H1 (cell line): ENCODE results near the gene MCC. TPM values are rescaled to one million over a fixed set of nuclear protein-coding genes. Genes with fewer than 3 reads are reported as not detected.

Experiments used
- CTCF ChIA-PET: fragments of 300-600 bp; sonication (Branson Sonifier 250); formaldehyde crosslinking; loops from one replicate; lab custom pipeline; 2021; ENCODE audit not compliant: partially characterized antibody; lab: Charles Lee
- POLR2A ChIA-PET: fragments of 300-600 bp; sonication (Branson Sonifier 250); formaldehyde crosslinking; loops from one replicate; lab custom pipeline; 2021; ENCODE audit warnings: inconsistent platforms; ENCODE audit not compliant: partially characterized antibody; lab: Charles Lee
- DNase-seq, 2 experiments: peaks; one replicate each; pipeline versions ENCODE4 v3.0.0 to v3.0.0-alpha.2; 2010 to 2022; ENCODE audit warnings: low spot score in 2 of 2, low read depth in 1 of 2, mixed read lengths in 1 of 2
- FAIRE-seq: peaks from 2 replicates; lab custom pipeline; 2011; peaks lifted over from hg19 to GRCh38; lab: Jason Lieb, UNC
- H2AFZ ChIP-seq: 2 replicates; pipeline ENCODE4 v1.8.1; 2012; ENCODE audit warnings: low read length, inconsistent platforms
- H2AK5ac ChIP-seq: 2 replicates; pipeline ENCODE4 v1.6.1; 2013; ENCODE audit warnings: low read depth, low read length
- H2BK120ac ChIP-seq: replicated peaks from 2 replicates; pipeline ENCODE3; 2013; ENCODE audit warnings: low read depth, low read length, inconsistent platforms
- H2BK12ac ChIP-seq: 2 replicates; pipeline ENCODE4 v1.6.1; 2013; ENCODE audit warnings: low read depth, low read length
- H2BK15ac ChIP-seq: 2 replicates; pipeline ENCODE4 v1.6.1; 2013; ENCODE audit warnings: low read length
- H2BK20ac ChIP-seq: 2 replicates; pipeline ENCODE4 v1.6.1; 2013; ENCODE audit warnings: low read length
- H2BK5ac ChIP-seq: 2 replicates; pipeline ENCODE4 v1.6.1; 2013; ENCODE audit warnings: low read depth, low read length
- H3K14ac ChIP-seq: 2 replicates; pipeline ENCODE4 v1.6.1; 2013; ENCODE audit warnings: inconsistent platforms; ENCODE audit not compliant: insufficient read length
- H3K18ac ChIP-seq: 2 replicates; pipeline ENCODE4 v1.6.1; 2013; ENCODE audit warnings: low read length; ENCODE audit errors: extremely low read depth
- H3K23ac ChIP-seq: 2 replicates; pipeline ENCODE4 v1.6.1; 2013; ENCODE audit warnings: inconsistent platforms; ENCODE audit not compliant: insufficient read length
- H3K23me2 ChIP-seq: 2 replicates; pipeline ENCODE4 v1.6.1; 2013; ENCODE audit warnings: low read depth, low read length
- H3K27ac ChIP-seq: 2 replicates; pipeline ENCODE4 v1.6.1; 2011; ENCODE audit warnings: low read depth, low read length, inconsistent platforms
- H3K27me3 ChIP-seq, 4 experiments: replicated peaks in 1 of 4; 1 replicate in 1 of 4; 2 replicates in 3 of 4; pipeline versions ENCODE4 v1.6.1 to v1.8.1; 2011 to 2013; ENCODE audit warnings: low read length in 3 of 4, mild to moderate bottlenecking in 3 of 4, inconsistent platforms in 2 of 4, mixed read lengths in 2 of 4, moderate library complexity in 1 of 4; ENCODE audit not compliant: control insufficient read depth in 3 of 4, insufficient read depth in 3 of 4; ENCODE audit errors: extremely low read depth in 1 of 4
- H3K36me3 ChIP-seq, 4 experiments: 2 replicates each; pipeline versions ENCODE4 v1.6.1 to v1.8.1; 2011 to 2013; ENCODE audit warnings: mild to moderate bottlenecking in 4 of 4, low read length in 3 of 4, moderate library complexity in 2 of 4, control low read depth in 1 of 4, inconsistent platforms in 1 of 4; ENCODE audit not compliant: insufficient read depth in 4 of 4, control insufficient read depth in 2 of 4
- H3K4ac ChIP-seq: replicated peaks from 2 replicates; pipeline ENCODE3; 2013; ENCODE audit warnings: low read length, low read depth, mixed read lengths, inconsistent platforms; ENCODE audit not compliant: insufficient read length
- H3K4me1 ChIP-seq, 4 experiments: replicated peaks in 1 of 4; 1 replicate in 1 of 4; 2 replicates in 3 of 4; pipeline versions ENCODE4 v1.6.1 to v1.8.1; 2011 to 2013; ENCODE audit warnings: low read length in 3 of 4, inconsistent platforms in 2 of 4, mixed read lengths in 1 of 4; ENCODE audit not compliant: insufficient read depth in 4 of 4, control insufficient read depth in 3 of 4
- H3K4me2 ChIP-seq, 2 experiments: 2 replicates each; pipeline versions ENCODE4 v1.6.1 to v1.8.1; 2011 to 2013; ENCODE audit warnings: low read depth in 2 of 2, low read length in 2 of 2, control low read depth in 1 of 2, inconsistent platforms in 1 of 2, mild to moderate bottlenecking in 1 of 2; ENCODE audit not compliant: insufficient read depth in 1 of 2
- H3K4me3 ChIP-seq, 4 experiments: fragments of 200-600, 300-600 bp in 1 of 4; sonication (generic), shearing (Covaris generic), sonication (Bioruptor Twin) in 1 of 4; 2 replicates each; pipeline versions ENCODE4 v1.5.1 to v1.8.1; 2011 to 2016; ENCODE audit warnings: low read length in 4 of 4, low read depth in 3 of 4, control low read depth in 2 of 4, inconsistent platforms in 2 of 4, mild to moderate bottlenecking in 2 of 4, mixed read lengths in 1 of 4, moderate library complexity in 1 of 4; ENCODE audit not compliant: insufficient read depth in 2 of 4; ENCODE audit errors: extremely low read depth in 1 of 4
- H3K56ac ChIP-seq: replicated peaks from 2 replicates; pipeline ENCODE3; 2013; ENCODE audit warnings: low read depth, mild to moderate bottlenecking, mixed read lengths, low read length, inconsistent platforms; ENCODE audit not compliant: insufficient read length
- H3K79me1 ChIP-seq: 2 replicates; pipeline ENCODE4 v1.6.1; 2013; ENCODE audit warnings: low read depth, low read length, control low read depth
- H3K79me2 ChIP-seq, 2 experiments: 2 replicates each; pipeline versions ENCODE4 v1.6.1 to v1.8.1; 2012 to 2013; ENCODE audit warnings: low read length in 2 of 2, mild to moderate bottlenecking in 2 of 2, inconsistent platforms in 1 of 2; ENCODE audit not compliant: insufficient read depth in 2 of 2, control insufficient read depth in 1 of 2
- H3K9ac ChIP-seq, 4 experiments: replicated peaks in 1 of 4; 1 replicate in 1 of 4; 2 replicates in 3 of 4; pipeline versions ENCODE4 v1.6.1 to v1.8.1; 2011 to 2013; ENCODE audit warnings: low read depth in 3 of 4, low read length in 3 of 4, control low read depth in 2 of 4, mild to moderate bottlenecking in 2 of 4, moderate library complexity in 2 of 4, inconsistent platforms in 1 of 4; ENCODE audit errors: extremely low read depth in 1 of 4
- H3K9me3 ChIP-seq, 2 experiments: 2 replicates each; pipeline versions ENCODE4 v1.6.1 to v1.8.1; 2012 to 2013; ENCODE audit warnings: mild to moderate bottlenecking in 2 of 2, moderate library complexity in 2 of 2, control low read depth in 1 of 2, inconsistent platforms in 1 of 2, low read depth in 1 of 2, low read length in 1 of 2, mixed read lengths in 1 of 2; ENCODE audit not compliant: insufficient read depth in 2 of 2
- H4K20me1 ChIP-seq, 2 experiments: replicated peaks in 1 of 2; 2 replicates each; pipeline versions ENCODE3 to v1.8.1; 2011 to 2013; ENCODE audit warnings: inconsistent platforms in 2 of 2, low read length in 2 of 2, mild to moderate bottlenecking in 1 of 2; ENCODE audit not compliant: insufficient read depth in 2 of 2, control insufficient read depth in 1 of 2
- H4K5ac ChIP-seq: 2 replicates; pipeline ENCODE4 v1.6.1; 2013; ENCODE audit warnings: low read length, low read depth, mixed read lengths, inconsistent platforms; ENCODE audit not compliant: insufficient read length
- H4K8ac ChIP-seq: 2 replicates; pipeline ENCODE4 v1.8.0; 2013; ENCODE audit warnings: mild to moderate bottlenecking, moderate library complexity, low read length, inconsistent platforms; ENCODE audit not compliant: insufficient read depth; ENCODE audit errors: extremely low read depth
- H4K91ac ChIP-seq: replicated peaks from 2 replicates; pipeline ENCODE3; 2013; ENCODE audit warnings: low read length, mixed read lengths, inconsistent platforms; ENCODE audit not compliant: insufficient read length
- CBX8 ChIP-seq: fragments of 300-800, 300-1000 bp; sonication (generic); IDR thresholded peaks from 2 replicates; pipeline ENCODE4 v1.7.1; 2016; ENCODE audit warnings: low read depth, low read length, borderline replicate concordance
- HDAC6 ChIP-seq: IDR thresholded peaks from one replicate; pipeline ENCODE4 v1.7.1; 2012; ENCODE audit warnings: low read depth, mild to moderate bottlenecking, inconsistent platforms, low read length, moderate library complexity
- KDM1A ChIP-seq: fragments of 200-600, 300-600 bp; sonication (generic); IDR thresholded peaks from 2 replicates; pipeline ENCODE4 v1.7.1; 2016; ENCODE audit warnings: mild to moderate bottlenecking, low read length, borderline replicate concordance
- POLR2A ChIP-seq, 2 experiments: IDR thresholded peaks; 1 replicate in 1 of 2; 2 replicates in 1 of 2; pipeline ENCODE4 v1.6.1; 2011; ENCODE audit warnings: low read depth in 2 of 2, low read length in 2 of 2, mild to moderate bottlenecking in 2 of 2; ENCODE audit errors: control extremely low read depth in 1 of 2
- RFX5 ChIP-seq: IDR thresholded peaks from 2 replicates; pipeline ENCODE4 v1.6.1; 2011; ENCODE audit warnings: low read depth, low read length, improper control_type of control experiment, borderline replicate concordance
- TEAD4 ChIP-seq: IDR thresholded peaks from 2 replicates; pipeline ENCODE4 v1.6.1; 2012; ENCODE audit warnings: low read depth, low read length, inconsistent platforms, mixed read lengths
- ZNF274 ChIP-seq: IDR thresholded peaks from 2 replicates; pipeline ENCODE4 v1.7.0; 2012; ENCODE audit warnings: low read length, borderline replicate concordance; ENCODE audit errors: extremely low read depth
- WGBS, 2 experiments: shearing (Covaris generic) in 1 of 2; methylation state at CpG; one replicate each; pipeline versions ENCODE4 v1.1.6 to v1.1.7; 2013 to 2015; ENCODE audit warnings: low lambda C conversion rate in 2 of 2, mixed read lengths in 2 of 2, inconsistent platforms in 1 of 2, low coverage in 1 of 2, missing lambda C conversion rate in 1 of 2; ENCODE audit not compliant: insufficient replicate concordance in 2 of 2, insufficient coverage in 1 of 2, insufficient read length in 1 of 2; ENCODE audit errors: extremely low coverage in 1 of 2, missing lambda C conversion rate in 1 of 2; 5-methylcytosine and 5-hydroxymethylcytosine counted together
- polyA plus RNA-seq, 7 experiments: library from polyadenylated mRNA; depleted of rRNA in 3 of 7; stranded (reverse) in 5 of 7; unstranded in 2 of 7; fragments of >200 nt in 5 of 7; fragments of 200-250 nt in 2 of 7; gene quantifications; 1 replicate in 5 of 7; 2 replicates in 1 of 7; 4 replicates in 1 of 7; pipeline versions ENCODE4 v1.2.1 to v1.2.3, GENCODE V29; 2011 to 2013; ENCODE audit warnings: missing spikeins in 2 of 7, mixed read lengths in 2 of 7
- total RNA-seq: library from RNA; stranded (reverse); fragmentation: NEBNext Ultra II Directional; extraction: Animal tissue kit (Norgen Biotek cat#: 25700); gene quantifications from 2 replicates; pipeline ENCODE4 v1.2.1, GENCODE V29; 2021
- TF ChIP-seq, protein P1 (sequence below): IDR thresholded peaks from 2 replicates; pipeline ENCODE4 v1.6.1; 2011; ENCODE audit warnings: low read length, improper control_type of control experiment
- TF ChIP-seq, protein P2 (sequence below): IDR thresholded peaks from 2 replicates; pipeline ENCODE4 v1.6.1; 2012; ENCODE audit warnings: inconsistent platforms

Gene MCC
- total and polyA plus RNA-seq, 2 of the 8 experiments (the other 6 are each of a cell fraction or from before 2014, with no cell fraction given) = 2.6 to 18.3 TPM

DNA sequence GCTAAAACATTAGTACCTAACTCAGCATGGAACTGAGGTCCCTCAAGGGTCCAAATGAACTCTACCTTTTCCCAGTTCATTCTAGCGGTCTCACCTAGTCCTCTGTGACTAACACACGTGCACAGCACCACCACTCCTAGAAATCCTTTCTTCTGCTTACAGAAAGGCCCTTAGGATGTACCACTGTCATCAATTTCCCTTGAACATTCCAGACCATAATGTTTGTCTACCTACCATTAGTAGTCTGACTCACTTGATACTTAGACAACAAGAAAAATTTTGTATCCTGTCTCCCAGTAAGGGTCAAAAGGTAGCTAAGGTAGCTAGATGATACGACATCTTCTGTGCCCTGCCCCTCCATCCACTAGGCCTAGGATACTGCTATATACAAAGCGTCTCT is 220.0 kb downstream of the MCC start:
- peaks cover 2 to 32% (median 23%) of the 10 kb centered on the region in 4 experiments; a peak in 5 of 7 replicates for H3K4me1 ChIP-seq
- WGBS, 2 experiments = 95% methylated on average over 4 of the region's 4 CpGs; no CpG with 5 or more reads in 1 of the 2 experiments
- H2BK5ac ChIP-seq = no peak overlapping the region
- no peak overlapping the region for H3K4me3 ChIP-seq
- H3K27me3 ChIP-seq = no peaks in the 10 kb centered on the region; a peak in 1 of 7 replicates
- no peak overlapping the region for H4K91ac ChIP-seq
- no peaks in the 10 kb centered on the region; the same call in 1 of the 2 replicates for H3K79me1 ChIP-seq
- H3K23me2 ChIP-seq = no peaks in the 10 kb centered on the region
- no peak for TF ChIP-seq KDM1A
- TF ChIP-seq, protein P1, sequence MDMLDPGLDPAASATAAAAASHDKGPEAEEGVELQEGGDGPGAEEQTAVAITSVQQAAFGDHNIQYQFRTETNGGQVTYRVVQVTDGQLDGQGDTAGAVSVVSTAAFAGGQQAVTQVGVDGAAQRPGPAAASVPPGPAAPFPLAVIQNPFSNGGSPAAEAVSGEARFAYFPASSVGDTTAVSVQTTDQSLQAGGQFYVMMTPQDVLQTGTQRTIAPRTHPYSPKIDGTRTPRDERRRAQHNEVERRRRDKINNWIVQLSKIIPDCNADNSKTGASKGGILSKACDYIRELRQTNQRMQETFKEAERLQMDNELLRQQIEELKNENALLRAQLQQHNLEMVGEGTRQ = no peak
- TF ChIP-seq CBX8 = no peak
- TF ChIP-seq HDAC6 = no peak
- TF ChIP-seq TEAD4 = no peak
- TF ChIP-seq, protein P2, sequence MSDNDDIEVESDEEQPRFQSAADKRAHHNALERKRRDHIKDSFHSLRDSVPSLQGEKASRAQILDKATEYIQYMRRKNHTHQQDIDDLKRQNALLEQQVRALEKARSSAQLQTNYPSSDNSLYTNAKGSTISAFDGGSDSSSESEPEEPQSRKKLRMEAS = no peak
- no peak for TF ChIP-seq RFX5
- no peak for TF ChIP-seq POLR2A (IDR thresholded peaks at IDR 0.05; ENCODE audit: control extremely low read depth in 1 of 2, low read depth in 2 of 2, low read length in 2 of 2)
- TF ChIP-seq ZNF274 = no peak
- peak overlapping the region; percentile 9; the same call in 1 of the 2 replicates for H2AK5ac ChIP-seq
- H4K20me1 ChIP-seq = no peaks in the 10 kb centered on the region
- peaks cover 0 to 65% of the 10 kb centered on the region in 2 experiments; a peak in 3 of 4 replicates for H3K79me2 ChIP-seq
- no peaks in the 10 kb centered on the region for H3K36me3 ChIP-seq
- H4K5ac ChIP-seq = no peak overlapping the region
- H3K27ac ChIP-seq = no peak overlapping the region
- CTCF ChIA-PET = interaction anchor here (0.9 kb wide), 1 partner anchor 122 kb away, joined by 3 read pairs; no protein-coding TSS in a partner anchor
- no peak overlapping the region for H2AFZ ChIP-seq
- H3K56ac ChIP-seq = no peak overlapping the region
- no peak overlapping the region for H3K23ac ChIP-seq
- H3K4ac ChIP-seq = no peak overlapping the region
- FAIRE-seq = peak; percentile 28
- no peak for DNase-seq
- POLR2A ChIA-PET = no interaction called here
- no peak overlapping the region for H3K9ac ChIP-seq
- H2BK20ac ChIP-seq = 0 out of 2 replicates have a peak overlapping the region, but pooled peaks have one; percentile 17
- H4K8ac ChIP-seq = no peak overlapping the region
- H3K4me2 ChIP-seq = no peak overlapping the region; a peak in 1 of 4 replicates
- H3K14ac ChIP-seq = no peak overlapping the region
- 0 out of 2 replicates have a peak overlapping the region, but pooled peaks have one; percentile 30 for H2BK12ac ChIP-seq
- H3K9me3 ChIP-seq = no peaks in the 10 kb centered on the region
- no peak overlapping the region for H2BK120ac ChIP-seq
- 0 out of 2 replicates have a peak overlapping the region, but pooled peaks have one; percentile 29 for H3K18ac ChIP-seq
- no peak overlapping the region; the same call in 1 of the 2 replicates for H2BK15ac ChIP-seq
